GM23338 (cell line): ENCODE results near the gene WDR47. TPM values are rescaled to one million over a fixed set of nuclear protein-coding genes. Genes with fewer than 3 reads are reported as not detected.
A peak's percentile ranks its signal among the peaks of the same experiment; 100 is the strongest.

Experiments
- ATAC-seq: fragments of 200-7000 bp; cut with Tn5 transposase; 3 replicates; pipeline ENCODE4 v1.9.1; 2020
- DNase-seq: peaks from one replicate; pipeline ENCODE4 v3.0.0-alpha.2; 2015; ENCODE audit warnings: low spot score
- H2AFZ ChIP-seq: fragments of 200-600 bp; sonication (generic); 2 replicates; pipeline ENCODE4 v1.8.0; 2016; ENCODE audit warnings: antibody characterized with exemption, mild to moderate bottlenecking, moderate library complexity
- H3F3A ChIP-seq: fragments of 200-600 bp; sonication (generic); replicated peaks from 2 replicates; pipeline ENCODE4 v1.8.0; 2017; ENCODE audit warnings: antibody characterized with exemption, mixed run types, low read depth
- H3K27ac ChIP-seq: fragments of 200-600 bp; sonication (generic); 2 replicates; pipeline ENCODE4 v1.6.1; 2016; ENCODE audit warnings: low read depth
- H3K27me3 ChIP-seq: fragments of 200-600 bp; sonication (generic); 2 replicates; pipeline ENCODE4 v1.8.0; 2016; ENCODE audit warnings: mild to moderate bottlenecking, mixed run types, moderate library complexity; ENCODE audit not compliant: insufficient read depth
- H3K36me3 ChIP-seq: fragments of 200-600 bp; sonication (generic); 2 replicates; pipeline ENCODE4 v1.8.0; 2016; ENCODE audit warnings: mild to moderate bottlenecking; ENCODE audit not compliant: insufficient read depth
- H3K4me1 ChIP-seq: fragments of 200-600 bp; sonication (generic); 2 replicates; pipeline ENCODE4 v1.8.0; 2016; ENCODE audit warnings: mild to moderate bottlenecking, moderate library complexity; ENCODE audit not compliant: insufficient read depth
- H3K4me2 ChIP-seq: fragments of 200-600 bp; sonication (generic); 2 replicates; pipeline ENCODE4 v1.7.1; 2017; ENCODE audit warnings: mixed run types
- H3K4me3 ChIP-seq: fragments of 200-600 bp; sonication (generic); 2 replicates; pipeline ENCODE4 v1.6.1; 2016; ENCODE audit warnings: mixed run types
- H3K79me2 ChIP-seq: fragments of 200-600 bp; sonication (generic); replicated peaks from 2 replicates; pipeline ENCODE4 v1.8.0; 2017; ENCODE audit warnings: mild to moderate bottlenecking; ENCODE audit not compliant: insufficient read depth
- H3K9me2 ChIP-seq: fragments of 200-600 bp; sonication (generic); 2 replicates; pipeline ENCODE4 v1.8.0; 2017; ENCODE audit not compliant: insufficient read depth
- H4K20me1 ChIP-seq: fragments of 200-600 bp; sonication (generic); replicated peaks from 2 replicates; pipeline ENCODE4 v1.8.0; 2017; ENCODE audit warnings: mild to moderate bottlenecking; ENCODE audit not compliant: insufficient read depth
- H3K27ac Mint-ChIP-seq: 2 replicates; pipeline ENCODE4 v1.8.0; 2020; ENCODE audit warnings: inconsistent platforms, mild to moderate bottlenecking, moderate library complexity, mixed read lengths
- H3K27me3 Mint-ChIP-seq: 3 replicates; pipeline ENCODE4 v1.8.0; 2022; ENCODE audit warnings: low read depth, mild to moderate bottlenecking, moderate library complexity, mixed read lengths, inconsistent platforms; ENCODE audit not compliant: insufficient read depth, poor library complexity
- H3K36me3 Mint-ChIP-seq: 3 replicates; pipeline ENCODE4 v1.8.0; 2021; ENCODE audit warnings: low read depth, mild to moderate bottlenecking, inconsistent platforms, moderate library complexity, mixed read lengths
- H3K4me1 Mint-ChIP-seq: 3 replicates; pipeline ENCODE4 v1.8.0; 2020; ENCODE audit warnings: mild to moderate bottlenecking, inconsistent platforms, mixed read lengths
- H3K4me3 Mint-ChIP-seq: 3 replicates; pipeline ENCODE4 v1.8.0; 2021; ENCODE audit warnings: moderate library complexity, mild to moderate bottlenecking, inconsistent platforms, mixed read lengths
- H3K9me3 Mint-ChIP-seq: 3 replicates; pipeline ENCODE4 v1.8.0; 2020; ENCODE audit warnings: moderate library complexity, mild to moderate bottlenecking, inconsistent platforms, mixed read lengths
- CREB1 ChIP-seq: fragments of 250-450 bp; sonication (Bioruptor Pico); IDR thresholded peaks from 2 replicates; pipeline ENCODE4 v1.5.0; 2020; ENCODE audit warnings: low read depth, mild to moderate bottlenecking, moderate library complexity
- CTCF ChIP-seq, 2 experiments: fragments of 200-600 bp in 1 of 2; sonication (generic) in 1 of 2; conservative IDR thresholded peaks; 2 replicates each; pipeline versions ENCODE4 v1.5.1 to v1.6.1; 2016 to 2017; ENCODE audit warnings: antibody characterized with exemption in 2 of 2, low read depth in 2 of 2, mild to moderate bottlenecking in 2 of 2, moderate library complexity in 1 of 2
- ETS1 ChIP-seq: IDR thresholded peaks from 2 replicates; pipeline ENCODE4 v1.6.1; 2016; ENCODE audit warnings: antibody characterized with exemption
- EZH2 ChIP-seq: fragments of 200-600 bp; sonication (generic); IDR thresholded peaks from one replicate; pipeline ENCODE4 v1.8.0; 2017; ENCODE audit warnings: antibody characterized with exemption, mild to moderate bottlenecking, low read depth; ENCODE audit not compliant: unreplicated experiment
- POLR2AphosphoS5 ChIP-seq: IDR thresholded peaks from 2 replicates; pipeline ENCODE4 v1.6.1; 2016; ENCODE audit warnings: antibody characterized with exemption, low read depth
- REST ChIP-seq: IDR thresholded peaks from one replicate; pipeline ENCODE4 v1.6.1; 2018; ENCODE audit warnings: antibody characterized with exemption; ENCODE audit not compliant: unreplicated experiment
- STAT1 ChIP-seq: IDR thresholded peaks from one replicate; pipeline ENCODE4 v1.6.1; 2016; ENCODE audit warnings: antibody characterized with exemption; ENCODE audit not compliant: unreplicated experiment
- ZNF114 ChIP-seq: fragments of 250-450 bp; sonication (Bioruptor Pico); IDR thresholded peaks from 2 replicates; pipeline ENCODE4 v1.5.0; 2020; ENCODE audit warnings: mild to moderate bottlenecking, moderate library complexity
- ZNF331 ChIP-seq: fragments of 250-450 bp; sonication (Bioruptor Pico); IDR thresholded peaks from 2 replicates; pipeline ENCODE4 v1.5.0; 2020; ENCODE audit warnings: low read depth, mild to moderate bottlenecking, moderate library complexity
- polyA plus RNA-seq: library from polyadenylated mRNA; unstranded; fragments of >200 nt; fragmentation: Nextera tagmentation; extraction: Ambion mirVana; gene quantifications from 2 replicates; pipeline ENCODE4 v1.2.1, GENCODE V29; 2016
- total RNA-seq: library from RNA; depleted of rRNA; stranded (reverse); fragments of >200 nt; shearing (Covaris generic); gene quantifications from 2 replicates; pipeline ENCODE4 v1.2.3, GENCODE V29; 2014

WDR47 gene
- total and polyA plus RNA-seq, 2 experiments from 2014 or later: 3.9 to 5.2 TPM

- Histone ChIP-seq H3K9me2 (no peaks in the 10 kb centered on the region), H3F3A (peaks cover 8% of the 10 kb centered on the region), H3K4me1 (peaks cover 14% of the 10 kb centered on the region), H3K36me3 (no peaks in the 10 kb centered on the region), H3K79me2 (peaks cover 21% of the 10 kb centered on the region), H3K27me3 (no peaks in the 10 kb centered on the region), H3K4me2 (peak within 1 kb of the TSS; percentile 94), H2AFZ (peak within 1 kb of the TSS; percentile 100), H3K4me3 (peak within 1 kb of the TSS; percentile 95), H4K20me1 (no peaks in the 10 kb centered on the region; the same call in 1 of the 2 replicates), H3K27ac (peak within 1 kb of the TSS; percentile 82)
- no peak for TF ChIP-seq ZNF331 (CRISPR knock-in tag)
- TF ChIP-seq POLR2AphosphoS5: peak; percentile 78
- TF ChIP-seq CREB1 (CRISPR knock-in tag): peak; percentile 88
- peak; percentile 92 for TF ChIP-seq ETS1
- no peak for TF ChIP-seq STAT1
- TF ChIP-seq REST: no peak
- TF ChIP-seq EZH2: no peak
- no peak for TF ChIP-seq ZNF114 (CRISPR knock-in tag)
- no peak for TF ChIP-seq CTCF (conservative IDR thresholded peaks at IDR 0.05; ENCODE audit: low read depth in 2 of 2)
- peaks cover 16% of the 10 kb centered on the region for H3K27me3 Mint-ChIP-seq
- peaks cover 3% of the 10 kb centered on the region; the same call in 1 of the 3 replicates for H3K9me3 Mint-ChIP-seq
- peak; percentile 86 for ATAC-seq
- peak within 1 kb of the TSS; percentile 86 for H3K4me3 Mint-ChIP-seq
- H3K4me1 Mint-ChIP-seq: peaks cover 22% of the 10 kb centered on the region
- DNase-seq: peak; percentile 98
- H3K36me3 Mint-ChIP-seq: peaks cover 14% of the 10 kb centered on the region
- H3K27ac Mint-ChIP-seq: peak within 1 kb of the TSS; percentile 96
Observed at GRCh38 chr1:109090196-109091077, 48.5 kb upstream of the WDR47 start, which contains the start of gene TMEM167B. Gene TMEM167B (plus strand): TSS chr1:109090764. CDS start chr1:109090873, 109 bp downstream.
